Osteocyte (in vitro differentiated cells): ENCODE results near the gene PIBF1. TPM values are rescaled to one million over a fixed set of nuclear protein-coding genes. Genes with fewer than 3 reads are reported as not detected.

Experiments
- DNase-seq: peaks from one replicate; pipeline ENCODE4 v3.0.0; 2021; ENCODE audit warnings: mixed read lengths; ENCODE audit not compliant: unreplicated experiment; ENCODE audit errors: extremely low spot score
- H3K27ac Mint-ChIP-seq: one replicate; pipeline ENCODE4 v1.8.0; 2021; ENCODE audit warnings: mild to moderate bottlenecking, mixed read lengths; ENCODE audit not compliant: unreplicated experiment
- H3K27me3 Mint-ChIP-seq: one replicate; pipeline ENCODE4 v1.8.0; 2021; ENCODE audit warnings: mixed read lengths; ENCODE audit not compliant: unreplicated experiment
- H3K36me3 Mint-ChIP-seq: one replicate; pipeline ENCODE4 v1.8.0; 2021; ENCODE audit warnings: mixed read lengths; ENCODE audit not compliant: unreplicated experiment
- H3K4me1 Mint-ChIP-seq: one replicate; pipeline ENCODE4 v1.8.0; 2021; ENCODE audit warnings: mixed read lengths; ENCODE audit not compliant: unreplicated experiment
- H3K4me3 Mint-ChIP-seq: one replicate; pipeline ENCODE4 v1.8.0; 2021; ENCODE audit warnings: mild to moderate bottlenecking, moderate library complexity, mixed read lengths; ENCODE audit not compliant: unreplicated experiment
- H3K9me3 Mint-ChIP-seq: one replicate; pipeline ENCODE4 v1.8.0; 2021; ENCODE audit warnings: mixed read lengths; ENCODE audit not compliant: unreplicated experiment
- CTCF ChIP-seq: fragments of 200-600 bp; sonication (generic); IDR thresholded peaks from 2 replicates; pipeline ENCODE4 v1.5.0; 2021; ENCODE audit warnings: antibody characterized with exemption, mild to moderate bottlenecking, moderate library complexity
- total RNA-seq: library from RNA; stranded (reverse); gene quantifications from 2 replicates; pipeline ENCODE4 v1.2.1, GENCODE V29; 2021

The PIBF1 gene
- total RNA-seq, 1 donor from 2014 or later, result 22.6 TPM

GRCh38 chr13:72864142-72865011, 82.4 kb downstream of the PIBF1 start:
- H3K4me3 Mint-ChIP-seq, result no peak overlapping the region
- H3K27me3 Mint-ChIP-seq, result no peaks in the 10 kb centered on the region
- peaks cover 17% of the 10 kb centered on the region for H3K36me3 Mint-ChIP-seq
- H3K9me3 Mint-ChIP-seq, result no peaks in the 10 kb centered on the region
- TF ChIP-seq CTCF, result no peak
- H3K4me1 Mint-ChIP-seq, result peaks cover 6% of the 10 kb centered on the region
- no peak overlapping the region for H3K27ac Mint-ChIP-seq
- no peak for DNase-seq

GRCh38 chr13:72868229-72868628, 86.3 kb downstream of the PIBF1 start:
- TF ChIP-seq CTCF, result no peak
- Mint-ChIP-seq H3K9me3 (no peaks in the 10 kb centered on the region), H3K36me3 (peaks cover 16% of the 10 kb centered on the region), H3K4me1 (peaks cover 6% of the 10 kb centered on the region), H3K27me3 (no peaks in the 10 kb centered on the region), H3K27ac (no peak overlapping the region), H3K4me3 (no peak overlapping the region)
- no peak for DNase-seq

DNA sequence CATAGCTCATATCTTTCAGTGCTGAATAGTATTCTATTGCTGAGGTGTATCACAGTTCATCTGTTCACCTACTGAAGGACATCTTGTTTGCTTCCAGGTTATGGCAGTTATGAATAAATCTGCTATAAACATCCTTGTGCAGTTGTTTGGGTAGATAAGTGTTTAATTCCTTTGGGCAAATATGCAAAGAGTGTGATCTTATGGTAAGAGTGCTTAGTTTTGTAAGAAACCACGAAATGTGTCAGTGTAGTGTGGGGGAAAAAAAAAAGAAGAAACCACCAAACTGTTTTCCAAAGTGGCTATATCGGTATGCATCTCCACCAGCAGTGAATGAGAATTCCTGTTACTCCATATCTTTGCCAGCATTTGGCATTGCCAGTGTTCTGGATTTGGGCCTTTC, 93.3 kb downstream of the PIBF1 start:
- no peak for DNase-seq
- peaks cover 46% of the 10 kb centered on the region for H3K36me3 Mint-ChIP-seq
- H3K27ac Mint-ChIP-seq, result no peak overlapping the region
- H3K27me3 Mint-ChIP-seq, result no peaks in the 10 kb centered on the region
- no peak overlapping the region for H3K4me3 Mint-ChIP-seq
- no peaks in the 10 kb centered on the region for H3K4me1 Mint-ChIP-seq
- TF ChIP-seq CTCF, result no peak
- H3K9me3 Mint-ChIP-seq, result peaks cover 23% of the 10 kb centered on the region

GRCh38 chr13:72884101-72884500, 102.2 kb downstream of the PIBF1 start:
- Mint-ChIP-seq H3K9me3 (peaks cover 12% of the 10 kb centered on the region), H3K4me3 (no peak overlapping the region), H3K4me1 (peaks cover 7% of the 10 kb centered on the region), H3K27ac (no peak overlapping the region), H3K36me3 (peaks cover 30% of the 10 kb centered on the region), H3K27me3 (no peaks in the 10 kb centered on the region)
- no peak for DNase-seq
- TF ChIP-seq CTCF, result no peak

GRCh38 chr13:72886272-72887067, 104.5 kb downstream of the PIBF1 start:
- TF ChIP-seq CTCF, result no peak
- H3K36me3 Mint-ChIP-seq, result peaks cover 15% of the 10 kb centered on the region
- no peak overlapping the region for H3K27ac Mint-ChIP-seq
- peaks cover 13% of the 10 kb centered on the region for H3K4me1 Mint-ChIP-seq
- no peak for DNase-seq
- no peaks in the 10 kb centered on the region for H3K27me3 Mint-ChIP-seq
- H3K4me3 Mint-ChIP-seq, result no peak overlapping the region
- peaks cover 10% of the 10 kb centered on the region for H3K9me3 Mint-ChIP-seq
